H9 (cell line): ENCODE data around the gene TM9SF4. TPM values are rescaled to one million over a fixed set of nuclear protein-coding genes. Genes with fewer than 3 reads are reported as not detected.

ENCODE experiments used
- DNase-seq: peaks from one replicate; pipeline ENCODE4 v3.0.0-alpha.2; 2017
- H2AFZ ChIP-seq: one replicate; pipeline ENCODE4 v1.6.1; 2013; ENCODE audit warnings: mild to moderate bottlenecking, low read length, control low read depth, moderate library complexity
- H2AK5ac ChIP-seq: 2 replicates; pipeline ENCODE4 v1.6.1; 2013; ENCODE audit warnings: low read length, control low read depth, mixed read lengths; ENCODE audit not compliant: insufficient read length
- H2BK120ac ChIP-seq: one replicate; pipeline ENCODE4 v1.6.1; 2013; ENCODE audit warnings: low read depth, mild to moderate bottlenecking, low read length, control low read depth, inconsistent platforms; ENCODE audit not compliant: poor library complexity, severe bottlenecking
- H2BK12ac ChIP-seq: 2 replicates; pipeline ENCODE4 v1.6.1; 2013; ENCODE audit warnings: low read length, control low read depth, mixed read lengths, low read depth; ENCODE audit not compliant: insufficient read length
- H2BK15ac ChIP-seq: 2 replicates; pipeline ENCODE4 v1.6.1; 2013; ENCODE audit warnings: low read depth, low read length, control low read depth
- H2BK20ac ChIP-seq: one replicate; pipeline ENCODE4 v1.6.1; 2013; ENCODE audit warnings: low read depth, mild to moderate bottlenecking, low read length, control low read depth, inconsistent platforms; ENCODE audit not compliant: poor library complexity, severe bottlenecking
- H2BK5ac ChIP-seq: 2 replicates; pipeline ENCODE4 v1.6.1; 2013; ENCODE audit warnings: low read length, control low read depth, mixed read lengths; ENCODE audit not compliant: insufficient read length
- H3K14ac ChIP-seq: 2 replicates; pipeline ENCODE4 v1.6.1; 2013; ENCODE audit warnings: low read length, control low read depth; ENCODE audit not compliant: insufficient read depth
- H3K18ac ChIP-seq: 2 replicates; pipeline ENCODE4 v1.6.1; 2013; ENCODE audit warnings: low read depth, mild to moderate bottlenecking, mixed read lengths, low read length, control low read depth; ENCODE audit not compliant: insufficient read length
- H3K23ac ChIP-seq: 2 replicates; pipeline ENCODE4 v1.6.1; 2013; ENCODE audit warnings: low read length, control low read depth, mixed read lengths, low read depth; ENCODE audit not compliant: insufficient read length
- H3K23me2 ChIP-seq: 2 replicates; pipeline ENCODE4 v1.6.1; 2013; ENCODE audit warnings: low read depth, mild to moderate bottlenecking, mixed read lengths, low read length, control low read depth; ENCODE audit not compliant: insufficient read length, poor library complexity, severe bottlenecking
- H3K27ac ChIP-seq: 2 replicates; pipeline ENCODE4 v1.5.1; 2013; ENCODE audit warnings: low read length, control low read depth, mixed read lengths, low read depth; ENCODE audit not compliant: insufficient read length
- H3K27me3 ChIP-seq: 2 replicates; pipeline ENCODE4 v1.6.1; 2013; ENCODE audit warnings: low read length, control low read depth, inconsistent platforms; ENCODE audit not compliant: insufficient read depth
- H3K4ac ChIP-seq: 2 replicates; pipeline ENCODE4 v1.6.1; 2013; ENCODE audit warnings: low read depth, mild to moderate bottlenecking, control low read depth, inconsistent platforms, low read length, moderate library complexity
- H3K4me1 ChIP-seq: 2 replicates; pipeline ENCODE4 v1.6.1; 2013; ENCODE audit warnings: low read length, control low read depth, inconsistent platforms; ENCODE audit not compliant: insufficient read depth
- H3K4me2 ChIP-seq: 2 replicates; pipeline ENCODE4 v1.6.1; 2013; ENCODE audit warnings: low read length, control low read depth, mixed read lengths; ENCODE audit not compliant: insufficient read length, insufficient read depth
- H3K56ac ChIP-seq: 2 replicates; pipeline ENCODE4 v1.6.1; 2013; ENCODE audit warnings: low read depth, mild to moderate bottlenecking, mixed read lengths, low read length, control low read depth; ENCODE audit not compliant: insufficient read length
- H3K79me1 ChIP-seq: 2 replicates; pipeline ENCODE4 v1.6.1; 2013; ENCODE audit warnings: low read depth, mild to moderate bottlenecking, moderate library complexity, low read length, control low read depth, inconsistent platforms; ENCODE audit not compliant: insufficient read depth, poor library complexity, severe bottlenecking
- H3K79me2 ChIP-seq: 2 replicates; pipeline ENCODE4 v1.6.1; 2013; ENCODE audit warnings: low read length, control low read depth, inconsistent platforms; ENCODE audit not compliant: insufficient read depth
- H3K9ac ChIP-seq: 2 replicates; pipeline ENCODE4 v1.6.1; 2013; ENCODE audit warnings: low read length, control low read depth, mixed read lengths; ENCODE audit not compliant: insufficient read length; ENCODE audit errors: extremely low read depth
- H3K9me3 ChIP-seq: one replicate; pipeline ENCODE4 v1.6.1; 2013; ENCODE audit warnings: low read depth, low read length, inconsistent platforms; ENCODE audit not compliant: control insufficient read depth
- H3T11ph ChIP-seq: one replicate; pipeline ENCODE4 v1.6.1; 2013; ENCODE audit warnings: mild to moderate bottlenecking, low read length, control low read depth, inconsistent platforms
- H4K20me1 ChIP-seq: one replicate; pipeline ENCODE4 v1.6.1; 2013; ENCODE audit not compliant: control insufficient read depth, insufficient read length, insufficient read depth
- H4K5ac ChIP-seq: 2 replicates; pipeline ENCODE4 v1.6.1; 2013; ENCODE audit warnings: low read depth, mild to moderate bottlenecking, mixed read lengths, low read length, control low read depth; ENCODE audit not compliant: insufficient read length
- H4K8ac ChIP-seq: replicated peaks from 2 replicates; pipeline ENCODE4 v1.6.1; 2013; ENCODE audit warnings: low read length, control low read depth, mixed read lengths, low read depth; ENCODE audit not compliant: insufficient read length
- H4K91ac ChIP-seq: 2 replicates; pipeline ENCODE4 v1.6.1; 2013; ENCODE audit warnings: low read depth, mild to moderate bottlenecking, moderate library complexity, mixed read lengths, low read length, control low read depth; ENCODE audit not compliant: insufficient read length
- H3K27ac Mint-ChIP-seq, 3 experiments: 2 replicates in 2 of 3; 3 replicates in 1 of 3; pipeline ENCODE4 v1.8.0; 2020 to 2021; ENCODE audit warnings: mixed read lengths in 3 of 3, mild to moderate bottlenecking in 1 of 3, moderate library complexity in 1 of 3
- H3K27me3 Mint-ChIP-seq: 2 replicates; pipeline ENCODE4 v1.8.0; 2021; ENCODE audit warnings: low read depth, mild to moderate bottlenecking, moderate library complexity, mixed read lengths
- H3K36me3 Mint-ChIP-seq, 3 experiments: 2 replicates in 2 of 3; 3 replicates in 1 of 3; pipeline ENCODE4 v1.8.0; 2020 to 2021; ENCODE audit warnings: low read depth in 3 of 3, mixed read lengths in 3 of 3; ENCODE audit not compliant: insufficient read depth in 1 of 3
- H3K4me1 Mint-ChIP-seq, 2 experiments: 2 replicates each; pipeline ENCODE4 v1.8.0; 2020; ENCODE audit warnings: mixed read lengths in 2 of 2
- H3K4me3 Mint-ChIP-seq, 2 experiments: 2 replicates in 1 of 2; 3 replicates in 1 of 2; pipeline ENCODE4 v1.8.0; 2020 to 2021; ENCODE audit warnings: mild to moderate bottlenecking in 2 of 2, mixed read lengths in 2 of 2, moderate library complexity in 1 of 2
- H3K9me3 Mint-ChIP-seq, 2 experiments: 2 replicates in 1 of 2; 3 replicates in 1 of 2; pipeline ENCODE4 v1.8.0; 2020; ENCODE audit warnings: mild to moderate bottlenecking in 2 of 2, mixed read lengths in 2 of 2, moderate library complexity in 1 of 2
- CTCF ChIP-seq: fragments of 200-600 bp; sonication (generic); conservative IDR thresholded peaks from 3 replicates; pipeline ENCODE4 v1.8.0; 2021; ENCODE audit warnings: antibody characterized with exemption, mild to moderate bottlenecking
- WGBS: extraction: QIAGEN DNeasy Blood & Tissue Kit; methylation state at CpG from one replicate; pipeline ENCODE4 v1.1.7; 2013; ENCODE audit warnings: missing lambda C conversion rate, low lambda C conversion rate, mixed read lengths; ENCODE audit not compliant: insufficient read length; ENCODE audit errors: extremely low coverage; 5-methylcytosine and 5-hydroxymethylcytosine counted together
- total RNA-seq: library from RNA; stranded (reverse); gene quantifications from 2 replicates; pipeline ENCODE4 v1.2.1, GENCODE V29; 2021

The TM9SF4 gene
- total RNA-seq, 1 experiment from 2014 or later: 62.3 TPM

- H3K9me3 Mint-ChIP-seq: no peaks in the 10 kb centered on the region
- Histone ChIP-seq H3K79me2 (no peaks in the 10 kb centered on the region), H2AFZ (no peak overlapping the region), H3K79me1 (no peaks in the 10 kb centered on the region), H3K9me3 (no peaks in the 10 kb centered on the region), H3K23me2 (no peaks in the 10 kb centered on the region), H3K18ac (no peak overlapping the region), H3K27me3 (no peaks in the 10 kb centered on the region), H3K27ac (no peak overlapping the region), H4K91ac (no peak overlapping the region), H2BK5ac (no peak overlapping the region), H3K4me1 (no peaks in the 10 kb centered on the region), H2BK15ac (no peak overlapping the region), H2BK120ac (no peak overlapping the region), H3K4ac (no peak overlapping the region), H4K8ac (no peak overlapping the region), H4K5ac (no peak overlapping the region), H2BK12ac (no peak overlapping the region), H2AK5ac (no peak overlapping the region), H3K9ac (no peak overlapping the region), H3T11ph (no peak overlapping the region), H3K4me2 (no peak overlapping the region), H2BK20ac (no peak overlapping the region), H4K20me1 (no peaks in the 10 kb centered on the region), H3K23ac (no peak overlapping the region), H3K56ac (no peak overlapping the region), H3K14ac (no peak overlapping the region)
- TF ChIP-seq CTCF: no peak
- H3K4me1 Mint-ChIP-seq: peaks cover 3 to 6% of the 10 kb centered on the region in 2 experiments
- WGBS: no CpG with 5 or more reads among the region's 4 CpGs
- no peak overlapping the region for H3K4me3 Mint-ChIP-seq
- H3K36me3 Mint-ChIP-seq: peaks cover 0 to 9% (median 3%) of the 10 kb centered on the region in 3 experiments; a peak in 5 of 7 replicates
- no peak for DNase-seq
- no peak overlapping the region for H3K27ac Mint-ChIP-seq
- H3K27me3 Mint-ChIP-seq: no peaks in the 10 kb centered on the region; the same call in 1 of the 2 replicates
These were observed 74.6 kb downstream of the TM9SF4 start for GRCh38 chr20:32183947-32184635.
